Muscle of leg (tissue), 11 donors: ENCODE measurements around the gene SEMA3B. TPM values are rescaled to one million over a fixed set of nuclear protein-coding genes. Genes with fewer than 3 reads are reported as not detected.

ENCODE experiments used
- DNase-seq: peaks from one replicate; pipeline ENCODE4 v3.0.0; 2013
- H3K27ac ChIP-seq: one replicate; pipeline ENCODE4 v1.5.1; 2013; ENCODE audit warnings: mild to moderate bottlenecking, low read length, control low read depth
- H3K27me3 ChIP-seq: one replicate; pipeline ENCODE4 v1.6.1; 2013; ENCODE audit warnings: low read length; ENCODE audit not compliant: control insufficient read depth, insufficient read depth
- H3K36me3 ChIP-seq: one replicate; pipeline ENCODE4 v1.6.1; 2013; ENCODE audit warnings: low read length; ENCODE audit not compliant: control insufficient read depth, insufficient read depth
- H3K4me1 ChIP-seq: one replicate; pipeline ENCODE4 v1.6.1; 2013; ENCODE audit warnings: low read length; ENCODE audit not compliant: control insufficient read depth, insufficient read depth
- H3K4me3 ChIP-seq: one replicate; pipeline ENCODE4 v1.5.1; 2013; ENCODE audit warnings: low read length, control low read depth
- H3K9me3 ChIP-seq: replicated peaks from 2 replicates; pipeline ENCODE4 v1.6.1; 2013; ENCODE audit warnings: low read depth, low read length; ENCODE audit not compliant: control insufficient read depth
- WGBS: methylation state at CpG from one replicate; pipeline ENCODE4 v1.1.5; 2013; ENCODE audit warnings: missing lambda C conversion rate; ENCODE audit not compliant: insufficient coverage; 5-methylcytosine and 5-hydroxymethylcytosine counted together
- polyA plus RNA-seq, 8 donors: library from polyadenylated mRNA; unstranded; fragments of 120-200 nt; gene quantifications; one replicate each; pipeline versions ENCODE4 v1.2.1 to v1.2.3, GENCODE V29; 2013; ENCODE audit warnings: inconsistent platforms in 1 of 8, low replicate concordance in 1 of 8; ENCODE audit not compliant: insufficient read length in 8 of 8, insufficient read depth in 1 of 8
- total RNA-seq: library from RNA; stranded (reverse); fragments of 120-200 nt; gene quantifications from one replicate; pipeline ENCODE4 v1.2.4, GENCODE V29; 2013

SEMA3B gene
- total and polyA plus RNA-seq, 9 donors = 31.8 to 53.7 (median 40.5) TPM

DNA sequence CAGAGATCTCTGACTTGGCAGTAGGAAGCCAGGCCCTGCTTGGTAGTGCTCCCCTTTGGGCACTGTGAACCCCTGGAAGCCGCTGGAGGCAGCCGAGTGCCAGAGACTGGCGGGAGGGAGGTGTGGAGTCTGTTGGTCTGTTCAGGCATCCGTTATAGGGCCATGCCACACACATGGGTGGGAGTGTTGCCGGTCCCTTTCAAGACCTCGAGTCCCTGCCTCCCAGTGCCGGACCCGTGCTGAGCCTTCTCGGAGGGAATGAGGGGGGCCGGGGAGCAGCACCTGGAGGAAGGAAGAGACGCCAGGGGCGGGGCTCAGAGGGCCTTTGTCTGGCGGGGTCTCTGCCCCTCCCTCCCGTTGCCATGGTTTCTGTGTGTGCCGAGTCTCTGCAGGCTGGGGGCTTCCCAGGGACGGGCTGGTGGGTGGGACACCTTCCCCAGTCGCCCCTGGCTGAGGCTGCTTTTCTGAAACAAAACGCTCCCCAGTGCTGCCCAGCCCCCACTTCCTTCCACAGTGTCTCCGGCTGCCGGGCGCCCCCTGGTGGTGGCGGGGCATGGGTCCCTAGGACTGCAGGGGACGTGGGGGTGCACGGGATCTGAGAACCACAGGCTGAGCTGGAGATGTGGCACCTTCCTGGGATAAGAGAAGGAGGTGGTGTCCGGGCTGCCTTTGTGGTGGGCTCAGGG lies 23.0 kb upstream of the SEMA3B start:
- WGBS = 2% methylated on average over 15 of the region's 25 CpGs
- peaks cover 89% of the 10 kb centered on the region for H3K4me1 ChIP-seq
- peak; percentile 93 for DNase-seq

DNA sequence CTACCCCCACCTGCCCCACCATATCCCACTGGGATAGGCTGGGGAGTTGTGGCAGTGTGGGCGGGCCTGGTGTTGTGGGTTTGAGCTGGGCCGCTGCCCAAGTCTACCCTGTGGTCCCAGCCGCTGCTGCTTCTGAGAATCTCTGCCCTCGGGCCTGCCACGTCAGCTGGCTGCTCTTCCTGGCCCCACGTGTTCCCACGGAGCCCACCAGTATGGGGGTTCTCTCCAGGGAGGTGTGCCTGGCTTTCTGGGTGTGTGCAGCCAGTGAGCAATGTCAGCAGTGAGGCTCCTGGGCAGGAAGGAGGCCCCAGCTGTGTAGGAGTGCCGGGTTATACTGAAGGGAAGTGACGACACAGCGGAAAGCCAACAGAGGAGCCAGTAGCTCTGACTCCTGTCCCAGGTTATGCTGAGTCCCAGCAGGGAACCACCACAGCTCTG lies 22.4 kb upstream of the SEMA3B start:
- peak overlapping the region; percentile 52 for H3K4me3 ChIP-seq
- peaks cover 88% of the 10 kb centered on the region for H3K4me1 ChIP-seq
- H3K27ac ChIP-seq = peak overlapping the region; percentile 86
- WGBS = 12% methylated on average over 7 of the region's 10 CpGs
- no peaks in the 10 kb centered on the region for H3K27me3 ChIP-seq
- peaks cover 40% of the 10 kb centered on the region for H3K36me3 ChIP-seq
- H3K9me3 ChIP-seq = no peaks in the 10 kb centered on the region
- DNase-seq = peak; percentile 81

More for the DNA sequence above, 23.0 kb upstream of the SEMA3B start:
- Histone ChIP-seq H3K4me3 (peak overlapping the region; percentile 52), H3K27me3 (no peaks in the 10 kb centered on the region), H3K36me3 (peaks cover 39% of the 10 kb centered on the region), H3K27ac (peak overlapping the region; percentile 86), H3K9me3 (no peaks in the 10 kb centered on the region)

DNA sequence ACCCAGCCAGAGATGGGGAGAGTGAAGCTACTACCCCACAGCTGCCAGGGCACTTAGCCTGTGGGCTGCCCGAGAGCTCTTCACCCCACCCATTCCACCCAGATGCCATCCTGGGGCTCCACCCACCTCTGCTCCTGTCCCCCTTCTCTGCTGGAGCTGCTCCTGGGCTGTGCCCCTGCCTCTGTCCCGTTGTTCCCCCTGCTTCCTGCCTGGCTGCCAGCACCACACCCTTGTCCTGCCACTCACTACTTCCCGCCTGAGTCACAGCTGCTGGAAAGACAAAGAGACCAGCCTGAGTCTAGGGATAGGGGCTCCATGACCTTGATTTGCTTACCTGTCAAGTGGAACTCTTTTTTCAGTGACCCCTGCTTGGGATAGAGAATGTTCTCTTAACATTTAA lies 20.6 kb upstream of the SEMA3B start:
- Histone ChIP-seq H3K36me3 (peaks cover 55% of the 10 kb centered on the region), H3K4me1 (peaks cover 70% of the 10 kb centered on the region), H3K4me3 (no peak overlapping the region), H3K27me3 (no peaks in the 10 kb centered on the region), H3K9me3 (no peaks in the 10 kb centered on the region), H3K27ac (peak overlapping the region; percentile 78)
- 26% methylated on average over 2 of the region's 3 CpGs for WGBS
- DNase-seq = no peak

DNA sequence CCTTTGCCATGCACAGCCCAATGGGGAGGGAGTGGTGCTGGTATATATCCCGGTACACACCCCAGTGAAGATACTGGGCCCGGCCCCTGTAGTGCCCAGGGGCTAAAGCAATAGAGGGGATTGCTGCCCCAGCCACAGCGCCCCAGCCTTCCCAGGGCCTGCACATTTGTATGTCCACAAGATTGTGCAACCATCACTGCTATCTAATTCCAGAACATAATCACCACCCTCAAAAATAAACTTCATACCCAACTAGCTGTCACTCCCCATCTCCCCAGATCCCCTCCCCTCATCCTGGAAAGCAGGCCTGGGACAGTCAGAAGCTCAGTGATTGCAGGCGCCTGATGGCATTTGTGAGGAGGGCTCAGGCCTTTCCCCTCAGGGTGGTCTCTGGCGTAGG lies 19.5 kb upstream of the SEMA3B start:
- 82% methylated on average over 5 of the region's 5 CpGs for WGBS
- no peak overlapping the region for H3K4me3 ChIP-seq
- H3K27me3 ChIP-seq = no peaks in the 10 kb centered on the region
- H3K36me3 ChIP-seq = peaks cover 58% of the 10 kb centered on the region
- H3K9me3 ChIP-seq = no peaks in the 10 kb centered on the region
- peaks cover 70% of the 10 kb centered on the region for H3K4me1 ChIP-seq
- no peak for DNase-seq
- peak overlapping the region; percentile 78 for H3K27ac ChIP-seq

DNA sequence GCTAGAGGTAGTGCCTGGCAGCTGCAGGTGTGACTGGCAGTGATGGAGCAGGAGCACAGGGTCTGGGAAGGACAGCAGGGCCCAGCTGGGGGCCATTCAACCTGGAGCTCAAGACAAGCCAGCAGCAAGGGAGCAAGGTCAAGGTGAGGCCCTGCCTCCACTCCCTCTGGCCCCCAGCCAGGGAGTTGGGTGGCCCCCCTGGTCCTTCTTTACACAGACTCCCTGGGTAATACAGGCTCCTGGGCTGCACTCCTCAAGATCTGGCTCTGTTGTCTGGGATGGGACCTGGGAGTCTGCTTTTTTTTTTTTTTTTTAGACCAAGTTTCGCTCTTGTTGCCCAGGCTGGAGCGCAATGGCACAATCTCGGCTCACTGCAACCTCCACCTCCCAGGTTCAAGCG lies 18.4 kb upstream of the SEMA3B start:
- peaks cover 66% of the 10 kb centered on the region for H3K36me3 ChIP-seq
- H3K9me3 ChIP-seq = no peaks in the 10 kb centered on the region
- H3K27ac ChIP-seq = no peak overlapping the region
- no peak for DNase-seq
- H3K4me3 ChIP-seq = no peak overlapping the region
- H3K4me1 ChIP-seq = peaks cover 71% of the 10 kb centered on the region
- H3K27me3 ChIP-seq = no peaks in the 10 kb centered on the region
- whole genome bisulfite sequencing = no CpG with 5 or more reads among the region's 4 CpGs

DNA sequence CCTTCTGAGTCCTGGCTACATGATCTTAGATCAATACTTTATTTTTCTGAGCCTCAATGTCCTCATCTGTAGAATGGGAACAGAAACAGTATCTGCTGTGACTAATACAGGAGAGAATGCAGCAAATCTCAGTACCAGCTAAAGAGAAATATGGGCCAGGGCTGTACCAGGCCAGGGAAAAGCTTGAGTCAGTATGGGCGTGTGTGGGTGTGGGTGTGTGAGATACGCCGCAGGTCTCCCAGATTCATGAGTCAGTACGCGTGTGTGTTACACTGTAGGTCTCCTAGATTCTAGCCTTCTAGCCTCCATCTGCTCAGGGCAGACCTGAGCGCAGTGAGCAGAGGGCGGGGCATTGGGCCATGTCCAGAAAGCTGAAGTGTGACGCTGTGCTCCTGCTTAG lies 17.7 kb upstream of the SEMA3B start:
- H3K9me3 ChIP-seq = no peaks in the 10 kb centered on the region
- H3K4me1 ChIP-seq = peaks cover 65% of the 10 kb centered on the region
- H3K27me3 ChIP-seq = no peaks in the 10 kb centered on the region
- no peak overlapping the region for H3K27ac ChIP-seq
- 87% methylated on average over 6 of the region's 8 CpGs for WGBS
- H3K4me3 ChIP-seq = no peak overlapping the region
- DNase-seq = no peak
- peaks cover 73% of the 10 kb centered on the region for H3K36me3 ChIP-seq

DNA sequence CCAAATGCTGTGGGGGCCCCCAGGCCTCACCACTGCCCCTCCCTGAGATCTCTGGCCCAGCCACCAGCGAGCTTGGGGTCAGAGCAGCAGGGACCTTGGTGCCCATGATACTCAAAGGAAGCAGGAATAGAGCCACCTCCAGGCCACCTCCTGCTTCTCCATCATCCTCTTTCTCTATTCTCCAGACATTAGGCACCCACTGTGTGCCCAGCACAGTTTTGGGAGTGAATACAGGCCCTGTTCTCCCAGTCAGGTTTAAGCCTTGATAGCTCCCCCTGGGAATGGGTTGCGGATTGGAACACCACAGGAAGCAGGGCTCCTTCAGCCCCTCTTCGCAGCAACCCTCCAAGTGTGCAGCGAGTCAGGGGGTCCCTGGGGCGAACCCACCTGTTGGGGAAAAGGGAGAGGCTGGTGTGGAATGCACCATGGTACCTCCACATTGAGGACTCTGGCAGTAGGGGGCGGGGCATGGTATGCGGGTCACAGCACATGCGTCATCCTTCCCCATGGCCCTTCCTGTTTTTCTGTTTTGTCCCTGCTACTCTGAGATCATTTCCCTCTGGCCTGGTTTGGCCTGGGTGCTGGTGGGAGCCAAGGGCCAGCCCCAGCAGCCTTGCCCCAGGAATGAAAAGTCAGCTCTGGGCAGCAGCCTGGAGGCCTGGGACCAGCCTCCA lies 14.2 kb upstream of the SEMA3B start:
- 85% methylated on average over 4 of the region's 8 CpGs for WGBS
- H3K4me1 ChIP-seq = peaks cover 57% of the 10 kb centered on the region
- no peaks in the 10 kb centered on the region for H3K9me3 ChIP-seq
- no peak overlapping the region for H3K4me3 ChIP-seq
- H3K27me3 ChIP-seq = no peaks in the 10 kb centered on the region
- peak overlapping the region; percentile 72 for H3K27ac ChIP-seq
- H3K36me3 ChIP-seq = peaks cover 87% of the 10 kb centered on the region
- DNase-seq = no peak

DNA sequence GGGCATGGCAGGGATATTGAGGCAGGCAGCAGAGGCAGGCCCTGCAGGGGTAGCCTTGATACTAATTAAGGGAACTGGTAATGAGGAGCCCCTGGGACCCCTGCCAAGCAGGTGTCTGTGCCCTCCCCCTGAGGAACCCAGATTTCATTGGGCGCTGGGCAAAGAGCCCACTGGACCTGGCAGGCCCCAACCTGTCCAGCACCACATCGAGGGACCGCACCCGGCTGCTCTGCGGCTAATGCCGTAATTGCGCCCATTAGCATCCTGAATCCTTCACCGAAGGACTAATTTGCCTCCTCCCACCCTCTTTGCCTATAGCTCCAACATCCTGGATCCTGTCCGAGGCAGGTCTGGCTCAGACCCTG lies 13.7 kb upstream of the SEMA3B start:
- no peaks in the 10 kb centered on the region for H3K9me3 ChIP-seq
- no peak overlapping the region for H3K4me3 ChIP-seq
- peaks cover 83% of the 10 kb centered on the region for H3K36me3 ChIP-seq
- no peaks in the 10 kb centered on the region for H3K27me3 ChIP-seq
- peak overlapping the region; percentile 72 for H3K27ac ChIP-seq
- WGBS = 80% methylated on average over 9 of the region's 9 CpGs
- no peak for DNase-seq
- peaks cover 57% of the 10 kb centered on the region for H3K4me1 ChIP-seq

DNA sequence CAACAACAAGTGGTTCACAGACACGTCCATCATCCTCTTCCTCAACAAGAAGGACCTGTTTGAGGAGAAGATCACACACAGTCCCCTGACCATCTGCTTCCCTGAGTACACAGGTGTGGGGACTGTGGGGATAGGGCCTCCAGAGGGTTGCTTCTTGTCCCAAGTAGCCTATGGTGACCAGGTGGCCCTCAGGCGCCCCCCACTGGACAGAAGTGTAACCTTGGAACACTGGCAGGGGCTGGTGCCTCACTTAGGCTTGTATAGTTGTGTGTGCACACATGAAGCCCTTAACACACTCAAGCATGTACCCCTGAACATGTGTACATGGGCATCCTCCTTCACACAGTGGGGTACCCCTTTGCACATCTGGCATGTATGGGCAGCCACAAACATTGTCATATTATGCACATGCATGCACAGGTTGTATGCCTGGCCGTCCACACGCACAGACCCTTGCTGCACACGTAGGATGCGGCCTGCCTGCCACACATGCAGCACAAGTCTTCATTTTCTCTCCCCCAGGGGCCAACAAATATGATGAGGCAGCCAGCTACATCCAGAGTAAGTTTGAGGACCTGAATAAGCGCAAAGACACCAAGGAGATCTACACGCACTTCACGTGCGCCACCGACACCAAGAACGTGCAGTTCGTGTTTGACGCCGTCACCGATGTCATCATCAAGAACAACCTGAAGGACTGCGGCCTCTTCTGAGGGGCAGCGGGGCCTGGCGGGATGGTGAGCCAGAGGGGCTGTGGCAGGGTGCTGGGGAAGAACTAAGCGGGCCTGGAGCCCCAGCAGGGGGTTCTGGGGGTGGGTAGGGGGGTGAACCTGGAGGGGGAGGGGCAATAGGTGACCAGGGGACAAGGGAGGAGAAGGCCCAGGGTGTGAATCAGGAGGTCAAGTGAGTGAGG lies 11.7 kb upstream of the SEMA3B start:
- no peak for DNase-seq
- Histone ChIP-seq H3K9me3 (no peaks in the 10 kb centered on the region), H3K4me3 (no peak overlapping the region), H3K4me1 (peaks cover 64% of the 10 kb centered on the region), H3K27me3 (no peaks in the 10 kb centered on the region), H3K36me3 (peaks cover 68% of the 10 kb centered on the region), H3K27ac (peak overlapping the region; percentile 6)
- 89% methylated on average over 15 of the region's 20 CpGs for WGBS
